OCI-LY7 (cell line): ENCODE measurements around the gene OAS1.

Source experiments
- CTCF ChIP-seq: fragments of 200-600 bp; sonication (generic); conservative IDR thresholded peaks from 2 replicates; pipeline ENCODE4 v1.5.1; 2014; ENCODE audit warnings: mild to moderate bottlenecking, antibody characterized with exemption, low read length, moderate library complexity, mixed read lengths
- EZH2phosphoT487 ChIP-seq: fragments of 200-600 bp; sonication (generic); IDR thresholded peaks from 2 replicates; pipeline ENCODE4 v1.6.1; 2018; ENCODE audit warnings: low read depth, borderline replicate concordance, mild to moderate bottlenecking, mixed run types, antibody characterized with exemption, low read length, moderate library complexity, mixed read lengths

DNA sequence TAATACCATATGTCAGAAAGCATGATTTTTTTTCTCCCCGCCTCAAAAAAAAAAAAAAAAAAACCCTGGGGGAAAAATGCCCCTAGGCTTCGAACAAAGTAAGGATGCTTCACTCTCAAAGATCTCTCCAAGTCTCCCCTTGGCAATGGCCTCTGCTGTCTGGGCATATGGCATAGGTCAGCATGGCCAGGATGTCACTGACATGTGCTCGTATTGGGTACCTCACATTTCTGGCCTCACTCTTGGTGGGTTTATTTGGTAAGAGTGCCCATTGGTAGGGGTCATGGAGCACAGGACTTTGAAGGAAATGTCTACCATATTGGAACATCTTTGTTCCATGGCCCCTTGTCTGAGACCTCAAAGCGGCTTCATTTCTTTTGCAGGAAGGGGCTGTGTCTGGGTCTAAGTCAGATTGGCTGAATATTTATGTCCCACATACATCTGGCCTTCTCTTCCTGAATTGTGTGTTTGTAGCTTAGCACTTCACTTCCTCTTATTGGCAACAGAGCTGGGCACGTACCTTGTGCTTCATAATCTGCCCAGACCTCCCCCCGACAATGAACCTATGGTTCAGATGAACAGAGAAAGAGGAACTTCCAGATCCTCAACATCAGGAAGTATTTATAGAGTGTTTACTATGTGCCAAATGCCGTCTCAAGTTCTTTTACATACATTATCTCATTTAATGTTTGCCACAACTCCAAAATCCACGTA lies 36.3 kb upstream of the OAS1 start:
- TF ChIP-seq CTCF (no peak), EZH2phosphoT487 (no peak)
